K562 treated with DMSO at 1 percent for 24 hours (cell line): ENCODE data around the gene ABHD1. TPM values are rescaled to one million over a fixed set of nuclear protein-coding genes. Genes with fewer than 3 reads are reported as not detected.

ENCODE experiments used
- total RNA-seq: library from RNA; unstranded; fragments of 300-600 nt; gene quantifications from 2 replicates; pipeline ENCODE4 v1.2.3, GENCODE V29; 2022; ENCODE audit warnings: low read depth; ENCODE audit not compliant: insufficient read depth

Gene ABHD1
- total RNA-seq, result 0.23 and 0.66 TPM in 2 replicates

DNA sequence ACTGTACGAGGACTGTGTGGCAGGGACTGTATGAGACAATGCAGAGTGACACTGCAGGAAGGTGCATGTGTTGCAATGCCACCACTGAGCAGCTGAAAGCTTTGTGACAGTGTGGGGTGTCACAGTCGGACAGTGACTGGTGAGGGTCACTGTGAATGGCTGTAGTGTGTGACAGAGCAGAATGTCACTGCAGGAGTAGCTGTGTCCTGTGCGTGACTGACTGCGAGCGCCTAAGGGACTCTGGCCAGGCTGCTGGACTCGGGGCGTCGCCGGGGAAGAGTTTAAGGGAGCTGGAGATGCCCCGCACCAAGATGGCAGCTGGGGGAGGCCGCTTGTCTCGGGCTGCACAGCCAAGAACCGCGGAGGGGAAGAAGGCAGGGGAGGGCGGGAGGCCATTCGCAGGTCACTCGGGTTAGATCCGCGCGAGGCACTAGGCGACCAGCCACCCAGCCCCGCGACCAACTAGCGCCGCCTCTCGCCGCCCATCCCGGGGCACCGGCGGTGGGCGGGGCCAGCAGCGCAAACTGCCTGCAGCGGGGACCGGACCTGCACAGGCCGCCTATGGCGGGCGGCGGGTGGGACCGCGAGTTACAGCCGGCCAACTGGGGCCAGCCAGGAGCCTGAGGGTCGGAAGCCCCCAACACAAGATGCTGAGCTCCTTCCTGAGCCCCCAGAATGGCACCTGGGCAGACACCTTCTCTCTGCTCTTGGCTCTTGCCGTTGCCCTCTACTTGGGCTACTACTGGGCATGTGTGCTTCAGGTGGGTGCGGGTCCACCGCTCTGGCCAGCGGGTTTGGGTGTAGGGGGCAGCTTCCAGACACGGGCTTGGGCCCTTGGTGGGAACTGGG lies at the start of gene ABHD1:
TSS of gene ABHD1 (plus strand) at position 514 of the 849 bp plus-strand sequence. CDS start at position 648, 134 bp downstream.

DNA sequence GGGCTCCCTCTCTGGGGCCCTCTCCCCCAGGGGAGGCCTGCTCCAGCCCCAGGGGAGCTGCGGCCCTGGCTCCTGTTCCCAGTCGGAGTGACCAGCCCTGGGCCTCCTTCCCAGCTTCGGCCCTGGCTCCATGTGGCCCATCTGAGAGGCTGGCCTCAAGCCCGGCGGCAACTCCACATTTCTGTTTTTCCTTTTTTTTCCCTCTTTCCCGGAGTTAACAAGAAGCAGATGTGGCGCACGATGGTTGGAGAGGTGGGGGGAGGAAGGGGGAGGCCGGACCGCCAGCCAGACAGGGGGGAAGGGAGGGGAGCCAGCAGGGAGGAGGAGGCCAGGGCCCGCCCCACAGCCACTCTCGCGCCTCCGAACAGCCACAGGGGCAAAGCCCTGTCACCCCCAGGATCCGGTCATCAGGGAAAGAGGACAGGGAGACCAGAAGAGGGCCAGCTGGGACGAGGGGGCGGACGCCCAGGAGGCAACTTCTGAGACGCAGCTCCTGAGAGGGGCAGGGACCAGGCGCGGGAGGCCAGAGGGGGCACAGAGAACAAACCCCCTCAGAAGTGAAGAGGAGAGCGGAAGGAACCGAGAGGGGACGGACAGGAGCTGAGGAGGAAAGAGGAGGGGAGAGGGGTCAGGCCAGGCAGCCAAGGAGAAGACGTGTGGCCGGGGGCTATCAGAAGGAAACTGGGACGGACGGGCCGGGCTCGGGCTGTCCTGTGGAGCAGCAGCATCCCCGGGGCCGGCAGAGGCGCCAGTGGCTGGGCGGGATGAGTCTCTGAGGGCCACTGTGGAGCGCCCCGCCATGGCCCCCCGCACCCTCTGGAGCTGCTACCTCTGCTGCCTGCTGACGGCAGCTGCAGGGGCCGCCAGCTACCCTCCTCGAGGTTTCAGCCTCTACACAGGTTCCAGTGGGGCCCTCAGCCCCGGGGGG lies 45.1 kb upstream of the ABHD1 start, which contains the start of gene EMILIN1:
TSS of gene EMILIN1 (plus strand) at position 349 of the 928 bp plus-strand sequence. CDS start at position 800, 451 bp downstream.

DNA sequence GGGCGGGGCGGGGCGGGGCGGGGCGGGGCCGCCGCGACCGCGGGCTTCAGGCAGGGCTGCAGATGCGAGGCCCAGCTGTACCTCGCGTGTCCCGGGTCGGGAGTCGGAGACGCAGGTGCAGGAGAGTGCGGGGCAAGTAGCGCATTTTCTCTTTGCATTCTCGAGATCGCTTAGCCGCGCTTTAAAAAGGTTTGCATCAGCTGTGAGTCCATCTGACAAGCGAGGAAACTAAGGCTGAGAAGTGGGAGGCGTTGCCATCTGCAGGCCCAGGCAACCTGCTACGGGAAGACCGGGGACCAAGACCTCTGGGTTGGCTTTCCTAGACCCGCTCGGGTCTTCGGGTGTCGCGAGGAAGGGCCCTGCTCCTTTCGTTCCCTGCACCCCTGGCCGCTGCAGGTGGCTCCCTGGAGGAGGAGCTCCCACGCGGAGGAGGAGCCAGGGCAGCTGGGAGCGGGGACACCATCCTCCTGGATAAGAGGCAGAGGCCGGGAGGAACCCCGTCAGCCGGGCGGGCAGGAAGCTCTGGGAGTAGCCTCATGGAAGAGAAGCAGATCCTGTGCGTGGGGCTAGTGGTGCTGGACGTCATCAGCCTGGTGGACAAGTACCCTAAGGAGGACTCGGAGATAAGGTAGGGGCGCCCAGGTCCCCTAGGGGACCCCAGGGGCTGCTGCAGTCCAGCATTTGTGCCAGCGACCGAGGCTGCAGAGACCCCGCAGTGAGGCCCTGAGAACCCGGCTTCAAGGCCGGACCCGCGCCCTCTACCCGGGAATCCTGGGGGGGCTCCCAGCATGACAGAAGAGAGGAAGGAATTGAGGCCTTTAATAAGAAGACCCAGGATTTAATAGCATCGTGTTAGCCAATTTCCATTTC lies 36.7 kb upstream of the ABHD1 start, which contains the start of gene KHK:
TSS of gene KHK (plus strand) at position 49 of the 870 bp plus-strand sequence. CDS start at position 537, 488 bp downstream.

DNA sequence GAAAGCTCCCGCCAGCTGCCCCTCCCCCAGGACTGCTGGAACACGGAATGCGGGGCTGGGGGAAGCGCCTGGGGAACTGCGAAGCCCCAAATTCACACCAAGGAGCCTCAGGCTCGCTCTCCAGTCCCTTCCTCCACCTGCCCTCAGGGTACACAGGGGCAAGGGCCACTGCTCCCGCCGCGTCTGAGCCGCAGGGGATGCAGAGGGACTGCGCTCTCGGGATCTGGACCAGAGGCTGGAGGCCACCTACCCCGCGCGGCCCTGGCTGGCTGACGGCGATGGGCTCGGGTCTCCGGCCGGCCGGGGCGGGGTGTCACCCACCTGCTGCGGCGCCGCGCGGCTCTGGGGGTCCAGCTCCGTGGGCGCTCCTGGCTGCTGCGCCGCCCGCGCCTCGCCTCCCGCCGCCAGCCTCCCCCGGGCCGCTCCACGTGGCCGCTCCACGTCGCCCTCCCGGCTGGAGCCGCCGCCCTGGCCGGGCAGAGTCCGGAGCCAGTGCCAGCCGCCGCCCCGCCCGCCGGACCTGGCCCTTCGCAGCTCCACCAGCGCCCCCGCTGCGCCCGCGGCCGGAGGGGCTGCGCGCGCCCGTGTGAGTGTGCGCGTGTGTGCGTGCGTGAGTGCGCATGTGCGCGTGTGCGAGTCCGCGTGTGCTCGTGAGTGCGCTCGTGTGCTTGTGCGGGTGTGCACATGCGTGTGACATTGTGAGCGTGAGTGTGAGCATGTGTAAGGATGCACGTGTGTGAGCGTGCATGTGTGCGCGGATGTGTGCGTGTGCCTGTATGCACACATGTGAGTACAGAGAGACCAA lies 4.9 kb upstream of the ABHD1 start, which contains the start of gene CGREF1:
TSS of gene CGREF1 (minus strand) at position 604 of the 805 bp plus-strand sequence. CDS start 14,762 bp downstream, outside the sequence.

DNA sequence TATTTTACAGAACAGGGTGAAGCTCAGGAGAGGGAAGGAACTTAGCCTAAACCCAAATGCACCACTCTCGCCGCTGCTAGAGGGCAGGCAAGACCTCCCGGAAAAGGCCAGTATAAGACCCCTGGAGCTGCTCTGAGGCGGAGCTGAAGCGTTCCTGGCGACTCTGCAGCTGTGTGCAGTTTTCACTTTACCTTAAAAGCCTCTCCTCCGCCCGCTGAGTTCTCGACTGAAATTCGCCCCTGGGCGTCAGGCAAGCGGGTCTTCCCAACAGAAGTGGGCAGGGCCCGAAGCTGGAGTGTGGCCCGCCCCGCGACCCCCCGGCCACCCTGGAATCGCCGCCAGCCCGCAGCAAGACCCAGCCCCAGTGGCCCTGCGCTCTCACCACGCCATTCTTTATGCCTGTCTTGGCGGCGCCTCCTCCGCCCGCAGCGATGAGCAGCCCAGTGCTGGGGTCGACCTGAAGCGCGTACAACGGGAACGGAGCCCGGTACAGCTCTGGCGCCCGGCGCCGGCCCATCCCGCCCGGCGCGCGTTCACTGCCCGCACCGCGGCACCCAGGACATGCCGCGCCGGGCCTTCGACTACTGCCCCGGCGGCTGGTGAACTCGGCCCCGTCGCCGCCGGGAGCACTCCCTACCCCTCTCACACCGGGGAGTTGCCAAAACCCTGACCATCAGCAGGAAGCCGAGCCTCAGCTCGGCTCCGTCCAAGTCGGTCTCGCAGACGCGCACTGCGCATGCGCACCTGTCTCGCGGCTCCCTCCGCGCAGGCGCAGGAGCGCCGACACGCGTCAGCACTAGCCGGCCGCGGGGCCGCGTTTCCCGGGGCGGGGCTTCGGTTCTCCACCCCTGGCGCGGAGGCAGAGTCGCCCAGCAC lies 10.5 kb downstream of the ABHD1 start, which contains the start of gene PREB:
TSS of gene PREB (minus strand) at position 732 of the 876 bp plus-strand sequence. CDS start at position 517, 215 bp downstream.

DNA sequence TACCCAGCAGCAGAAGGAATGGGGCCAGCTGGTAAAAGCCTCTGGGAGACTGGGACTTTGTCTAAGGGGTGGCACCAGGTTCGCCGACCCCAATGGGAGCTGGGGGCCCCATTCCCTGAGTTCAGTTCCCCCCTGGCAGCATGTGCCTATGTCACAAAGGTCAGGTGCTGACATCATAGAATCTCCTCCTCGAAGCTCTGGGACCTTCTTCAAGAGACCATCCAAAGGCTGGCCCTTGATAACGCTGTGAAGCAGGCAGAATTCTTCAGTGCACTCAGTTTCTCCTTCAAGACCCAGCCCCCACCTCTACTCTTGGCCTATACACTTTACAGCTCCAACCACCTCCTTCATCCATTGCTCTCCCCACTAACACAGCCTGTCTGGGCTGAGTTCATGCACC lies 15.7 kb downstream of the ABHD1 start, which contains the start of gene PRR30:
TSS of gene PRR30 (minus strand) at position 101 of the 400 bp plus-strand sequence. CDS start 1,081 bp downstream, outside the sequence.

DNA sequence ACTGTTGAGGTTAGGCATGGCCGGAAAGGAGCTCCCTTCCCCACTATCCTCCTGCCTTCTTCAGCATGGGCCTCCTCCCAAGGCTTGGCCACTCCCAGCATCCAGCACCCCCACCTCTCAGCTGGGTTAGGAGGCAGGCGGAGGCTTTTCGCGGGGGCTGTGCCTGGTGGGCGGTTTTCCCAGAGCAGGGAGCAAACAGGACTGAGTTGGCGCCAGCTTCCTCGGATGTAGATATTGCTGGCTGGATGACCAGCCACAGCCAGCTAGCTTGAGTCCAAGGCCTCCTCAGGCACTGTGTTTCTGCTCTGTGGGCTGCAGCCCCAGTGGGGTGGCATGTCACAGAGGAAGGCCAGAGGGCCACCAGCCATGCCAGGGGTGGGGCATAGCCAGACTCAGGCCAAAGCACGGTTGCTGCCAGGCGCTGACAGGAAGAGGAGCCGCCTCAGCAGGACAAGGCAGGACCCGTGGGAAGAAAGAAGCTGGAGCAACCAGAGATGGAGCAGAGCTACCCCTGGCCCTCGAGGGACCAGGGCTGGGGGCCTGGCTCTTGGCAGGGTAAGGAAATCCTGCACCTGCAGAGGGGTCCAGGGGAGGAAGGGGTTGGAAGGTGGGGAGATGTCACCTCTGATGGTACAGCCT lies 25.3 kb downstream of the ABHD1 start, which contains the start of gene TCF23:
TSS of gene TCF23 (plus strand) at position 204 of the 639 bp plus-strand sequence. CDS start at position 334, 130 bp downstream.

Other genes starting within 250 kb of the ABHD1 start
- 56.8 and 61.9 TPM in 2 replicates for gene MAPRE3, start 153.2 kb upstream of the ABHD1 start, total RNA-seq
- 113 and 117 TPM in 2 replicates for gene TMEM214, start 90.8 kb upstream of the ABHD1 start, total RNA-seq
- gene AGBL5, start 72.1 kb upstream of the ABHD1 start, total RNA-seq, result 39.3 and 43.3 TPM in 2 replicates
- gene OST4, start 52.2 kb upstream of the ABHD1 start, total RNA-seq, result 226 and 237 TPM in 2 replicates
- gene EMILIN1, start 45.2 kb upstream of the ABHD1 start, total RNA-seq, result 4.9 and 5.4 TPM in 2 replicates
- gene KHK, start 37.0 kb upstream of the ABHD1 start, total RNA-seq, result 18.6 and 18.8 TPM in 2 replicates
- 0.29 and 0.39 TPM in 2 replicates for gene CGREF1, start 4.7 kb upstream of the ABHD1 start, total RNA-seq
- 102 and 109 TPM in 2 replicates for gene PREB, start 10.8 kb downstream of the ABHD1 start, total RNA-seq
- gene PRR30, start 15.6 kb downstream of the ABHD1 start, total RNA-seq, result not detected in 2 replicates
- gene TCF23, start 25.2 kb downstream of the ABHD1 start, total RNA-seq, result not detected in 2 replicates
- 99.2 and 103 TPM in 2 replicates for gene ATRAID, start 88.2 kb downstream of the ABHD1 start, total RNA-seq
- gene SLC5A6, start 88.5 kb downstream of the ABHD1 start, total RNA-seq, result 34.1 and 34.6 TPM in 2 replicates
- 45.7 and 49.5 TPM in 2 replicates for gene CAD, start 93.6 kb downstream of the ABHD1 start, total RNA-seq
- gene SLC30A3, start 139.2 kb downstream of the ABHD1 start, total RNA-seq, result 2.3 and 2.8 TPM in 2 replicates
- 0.30 TPM in 1 of 2 replicates, not detected in the other for gene DNAJC5G, start 151.6 kb downstream of the ABHD1 start, total RNA-seq
- gene TRIM54, start 158.6 kb downstream of the ABHD1 start, total RNA-seq, result not detected in 2 replicates
- 5.5 and 11.2 TPM in 2 replicates for gene UCN, start 184.6 kb downstream of the ABHD1 start, total RNA-seq
- 64.7 and 77.2 TPM in 2 replicates for gene MPV17, start 199.3 kb downstream of the ABHD1 start, total RNA-seq
- gene GTF3C2, start 232.9 kb downstream of the ABHD1 start, total RNA-seq, result 48.9 and 53.5 TPM in 2 replicates
- gene EIF2B4, start 246.5 kb downstream of the ABHD1 start, total RNA-seq, result 60.9 and 61.9 TPM in 2 replicates
- 89.8 and 91.5 TPM in 2 replicates for gene SNX17, start 246.8 kb downstream of the ABHD1 start, total RNA-seq